Transverse colon (tissue), 3 donors: ENCODE measurements around the gene GLDC.

Experiments used
- POLR2A ChIP-seq: fragments of 450-650 bp; IDR thresholded peaks from one replicate; pipeline ENCODE4 v1.6.1; 2016; ENCODE audit warnings: antibody characterized with exemption, mild to moderate bottlenecking, moderate library complexity
- TF ChIP-seq, protein P1 (sequence below), 5 experiments: fragments of 200-600 bp in 3 of 5; fragments of 450-650 bp in 2 of 5; sonication (generic) in 3 of 5; IDR thresholded peaks; 1 replicate in 2 of 5; 2 replicates in 3 of 5; pipeline ENCODE4 v1.5.1; 2016 to 2017; ENCODE audit warnings: antibody characterized with exemption in 5 of 5, inconsistent platforms in 3 of 5, mild to moderate bottlenecking in 2 of 5, moderate library complexity in 1 of 5

DNA sequence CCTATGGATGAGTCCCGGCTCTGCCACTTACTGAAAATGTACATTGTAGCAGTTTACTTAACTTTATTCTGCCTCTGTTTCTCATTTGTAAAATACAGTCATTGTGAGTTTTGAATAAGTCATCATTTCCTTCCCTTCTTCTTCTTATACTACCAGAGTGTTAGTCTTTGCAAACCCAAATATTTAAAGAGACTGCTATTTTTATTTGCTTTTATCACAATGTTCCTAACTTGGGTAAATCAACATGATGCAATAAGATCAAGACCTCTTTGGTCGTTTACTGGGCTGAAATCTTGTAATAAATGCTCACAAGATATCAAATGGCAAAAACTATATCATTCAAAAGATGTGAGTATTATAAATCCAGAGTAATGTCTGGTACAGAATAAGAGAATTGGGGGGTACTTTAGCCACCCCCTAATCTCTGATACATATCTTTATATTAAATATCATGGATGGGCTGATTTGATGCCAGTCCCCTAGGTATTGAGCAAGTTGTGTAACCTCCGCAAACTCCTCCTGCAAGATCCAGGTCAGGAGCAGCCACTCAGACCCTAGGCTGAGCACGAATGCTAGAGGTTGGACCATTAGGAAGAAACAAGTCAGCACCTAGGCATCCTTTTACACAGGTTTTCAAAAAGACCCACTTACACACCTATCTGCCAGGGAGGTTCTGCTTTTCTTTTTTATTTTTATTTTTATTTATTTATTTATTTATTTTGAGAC is 13.3 kb upstream of the GLDC start:
- TF ChIP-seq POLR2A, result no peak
- TF ChIP-seq, protein P1, sequence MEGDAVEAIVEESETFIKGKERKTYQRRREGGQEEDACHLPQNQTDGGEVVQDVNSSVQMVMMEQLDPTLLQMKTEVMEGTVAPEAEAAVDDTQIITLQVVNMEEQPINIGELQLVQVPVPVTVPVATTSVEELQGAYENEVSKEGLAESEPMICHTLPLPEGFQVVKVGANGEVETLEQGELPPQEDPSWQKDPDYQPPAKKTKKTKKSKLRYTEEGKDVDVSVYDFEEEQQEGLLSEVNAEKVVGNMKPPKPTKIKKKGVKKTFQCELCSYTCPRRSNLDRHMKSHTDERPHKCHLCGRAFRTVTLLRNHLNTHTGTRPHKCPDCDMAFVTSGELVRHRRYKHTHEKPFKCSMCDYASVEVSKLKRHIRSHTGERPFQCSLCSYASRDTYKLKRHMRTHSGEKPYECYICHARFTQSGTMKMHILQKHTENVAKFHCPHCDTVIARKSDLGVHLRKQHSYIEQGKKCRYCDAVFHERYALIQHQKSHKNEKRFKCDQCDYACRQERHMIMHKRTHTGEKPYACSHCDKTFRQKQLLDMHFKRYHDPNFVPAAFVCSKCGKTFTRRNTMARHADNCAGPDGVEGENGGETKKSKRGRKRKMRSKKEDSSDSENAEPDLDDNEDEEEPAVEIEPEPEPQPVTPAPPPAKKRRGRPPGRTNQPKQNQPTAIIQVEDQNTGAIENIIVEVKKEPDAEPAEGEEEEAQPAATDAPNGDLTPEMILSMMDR (IDR thresholded peaks at IDR 0.05), result no peak
